ENCODE data around the gene CYP4Z1.
"Not testable (repeated sequence)": the region's sequence is repeated elsewhere in the genome, so short reads cannot be mapped to it uniquely, and the experiment has no call there.

Gene CYP4Z1

GRCh38 chr1:47069080-47069479, 2.0 kb downstream of the CYP4Z1 start:
- not testable (repeated sequence) for H3K27ac ChIP-seq (ENCODE audit: insufficient read depth, low read length, poor library complexity, severe bottlenecking); H3K9me3 ChIP-seq (ENCODE audit: control insufficient read depth, low read length); H3K27me3 ChIP-seq (replicated peaks; ENCODE audit: control insufficient read depth, insufficient read depth, low read length, poor library complexity, severe bottlenecking); H3K36me3 ChIP-seq (ENCODE audit: control insufficient read depth, insufficient read depth, low read length); H3K4me1 ChIP-seq (ENCODE audit: control insufficient read depth, insufficient read depth, low read length, poor library complexity, severe bottlenecking); DNase-seq; H3K4me3 ChIP-seq (ENCODE audit: insufficient read depth, low read depth, low read length, poor library complexity, severe bottlenecking)

- H3K27me3 ChIP-seq (replicated peaks; ENCODE audit: control insufficient read depth, insufficient read depth, low read length, poor library complexity, severe bottlenecking); H3K9me3 ChIP-seq (ENCODE audit: control insufficient read depth, low read length); H3K36me3 ChIP-seq (ENCODE audit: control insufficient read depth, insufficient read depth, low read length); DNase-seq; H3K27ac ChIP-seq (ENCODE audit: insufficient read depth, low read length, poor library complexity, severe bottlenecking); H3K4me1 ChIP-seq (ENCODE audit: control insufficient read depth, insufficient read depth, low read length, poor library complexity, severe bottlenecking); H3K4me3 ChIP-seq (ENCODE audit: insufficient read depth, low read depth, low read length, poor library complexity, severe bottlenecking): not testable (repeated sequence)
Observed at GRCh38 chr1:47069509-47069908, 2.5 kb downstream of the CYP4Z1 start.

GRCh38 chr1:47089356-47089755, 22.3 kb downstream of the CYP4Z1 start:
- not testable (repeated sequence) for DNase-seq; H3K27me3 ChIP-seq (replicated peaks; ENCODE audit: control insufficient read depth, insufficient read depth, low read length, poor library complexity, severe bottlenecking)

GRCh38 chr1:47091476-47091875, 24.4 kb downstream of the CYP4Z1 start:
- H3K4me1 ChIP-seq (ENCODE audit: control insufficient read depth, insufficient read depth, low read length, poor library complexity, severe bottlenecking); DNase-seq; H3K27ac ChIP-seq (ENCODE audit: insufficient read depth, low read length, poor library complexity, severe bottlenecking); H3K36me3 ChIP-seq (ENCODE audit: control insufficient read depth, insufficient read depth, low read length); H3K4me3 ChIP-seq (ENCODE audit: insufficient read depth, low read depth, low read length, poor library complexity, severe bottlenecking); H3K27me3 ChIP-seq (replicated peaks; ENCODE audit: control insufficient read depth, insufficient read depth, low read length, poor library complexity, severe bottlenecking); H3K9me3 ChIP-seq (ENCODE audit: control insufficient read depth, low read length): not testable (repeated sequence)

More at GRCh38 chr1:47089356-47089755, 22.3 kb downstream of the CYP4Z1 start:
- H3K4me1 ChIP-seq (ENCODE audit: control insufficient read depth, insufficient read depth, low read length, poor library complexity, severe bottlenecking); H3K9me3 ChIP-seq (ENCODE audit: control insufficient read depth, low read length); H3K4me3 ChIP-seq (ENCODE audit: insufficient read depth, low read depth, low read length, poor library complexity, severe bottlenecking); H3K27ac ChIP-seq (ENCODE audit: insufficient read depth, low read length, poor library complexity, severe bottlenecking); H3K36me3 ChIP-seq (ENCODE audit: control insufficient read depth, insufficient read depth, low read length): not testable (repeated sequence)

DNA sequence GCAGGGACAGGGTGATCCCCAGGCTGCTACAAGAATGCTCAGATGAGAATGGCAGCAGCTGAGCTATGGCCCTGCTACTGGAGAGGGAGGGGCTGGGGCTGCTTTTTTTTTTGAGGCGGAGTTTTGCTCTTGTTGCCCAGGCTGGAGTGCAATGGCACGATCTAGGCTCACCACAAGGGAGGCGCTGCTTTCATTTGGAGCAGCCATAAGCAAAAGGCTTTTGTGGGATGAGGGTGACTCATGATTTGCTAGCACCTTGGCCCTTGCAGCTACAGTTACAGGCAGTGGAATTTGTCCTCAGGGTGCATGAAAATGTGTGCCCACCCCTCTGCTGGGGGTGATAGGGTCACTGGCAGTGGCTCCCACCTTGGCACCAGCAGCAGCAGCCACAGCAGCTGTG, 37.8 kb downstream of the CYP4Z1 start:
- no peak overlapping the region for H3K4me3 ChIP-seq (ENCODE audit: insufficient read depth, low read depth, low read length, poor library complexity, severe bottlenecking)
- H3K9me3 ChIP-seq (ENCODE audit: control insufficient read depth, low read length) = peaks cover 4% of the 10 kb centered on the region
- no peaks in the 10 kb centered on the region for H3K36me3 ChIP-seq (ENCODE audit: control insufficient read depth, insufficient read depth, low read length)
- H3K4me1 ChIP-seq (ENCODE audit: control insufficient read depth, insufficient read depth, low read length, poor library complexity, severe bottlenecking) = no peaks in the 10 kb centered on the region
- no peak overlapping the region for H3K27ac ChIP-seq (ENCODE audit: insufficient read depth, low read length, poor library complexity, severe bottlenecking)
- no peaks in the 10 kb centered on the region for H3K27me3 ChIP-seq (replicated peaks; ENCODE audit: control insufficient read depth, insufficient read depth, low read length, poor library complexity, severe bottlenecking)
- DNase-seq = no peak

DNA sequence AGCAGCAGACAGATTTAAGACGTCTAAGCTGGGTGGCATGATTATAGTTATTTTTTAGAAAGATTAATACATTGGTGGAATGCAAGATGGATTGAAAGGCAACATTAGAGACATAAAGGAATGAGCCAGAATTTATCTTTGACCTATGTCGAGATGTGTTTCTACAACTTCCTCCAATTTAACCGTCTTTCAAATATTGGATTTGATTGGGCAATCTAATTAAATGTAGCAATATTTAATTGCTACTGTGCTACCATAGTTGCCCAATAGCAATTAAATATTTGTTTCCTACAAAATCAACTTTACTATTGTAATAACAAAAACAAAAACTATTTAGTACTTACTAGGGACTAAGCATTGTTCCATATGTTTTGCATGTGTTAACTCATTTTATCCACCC, 39.8 kb downstream of the CYP4Z1 start:
- no peaks in the 10 kb centered on the region for H3K4me1 ChIP-seq (ENCODE audit: control insufficient read depth, insufficient read depth, low read length, poor library complexity, severe bottlenecking)
- DNase-seq = no peak
- peaks cover 4% of the 10 kb centered on the region for H3K9me3 ChIP-seq (ENCODE audit: control insufficient read depth, low read length)
- H3K27ac ChIP-seq (ENCODE audit: insufficient read depth, low read length, poor library complexity, severe bottlenecking) = no peak overlapping the region
- no peaks in the 10 kb centered on the region for H3K27me3 ChIP-seq (replicated peaks; ENCODE audit: control insufficient read depth, insufficient read depth, low read length, poor library complexity, severe bottlenecking)
- H3K4me3 ChIP-seq (ENCODE audit: insufficient read depth, low read depth, low read length, poor library complexity, severe bottlenecking) = no peak overlapping the region
- H3K36me3 ChIP-seq (ENCODE audit: control insufficient read depth, insufficient read depth, low read length) = no peaks in the 10 kb centered on the region

GRCh38 chr1:47107851-47108574, 41.0 kb downstream of the CYP4Z1 start:
- not testable (repeated sequence) for H3K4me1 ChIP-seq (ENCODE audit: control insufficient read depth, insufficient read depth, low read length, poor library complexity, severe bottlenecking); DNase-seq; H3K27me3 ChIP-seq (replicated peaks; ENCODE audit: control insufficient read depth, insufficient read depth, low read length, poor library complexity, severe bottlenecking); H3K27ac ChIP-seq (ENCODE audit: insufficient read depth, low read length, poor library complexity, severe bottlenecking); H3K4me3 ChIP-seq (ENCODE audit: insufficient read depth, low read depth, low read length, poor library complexity, severe bottlenecking); H3K36me3 ChIP-seq (ENCODE audit: control insufficient read depth, insufficient read depth, low read length); H3K9me3 ChIP-seq (ENCODE audit: control insufficient read depth, low read length)

DNA sequence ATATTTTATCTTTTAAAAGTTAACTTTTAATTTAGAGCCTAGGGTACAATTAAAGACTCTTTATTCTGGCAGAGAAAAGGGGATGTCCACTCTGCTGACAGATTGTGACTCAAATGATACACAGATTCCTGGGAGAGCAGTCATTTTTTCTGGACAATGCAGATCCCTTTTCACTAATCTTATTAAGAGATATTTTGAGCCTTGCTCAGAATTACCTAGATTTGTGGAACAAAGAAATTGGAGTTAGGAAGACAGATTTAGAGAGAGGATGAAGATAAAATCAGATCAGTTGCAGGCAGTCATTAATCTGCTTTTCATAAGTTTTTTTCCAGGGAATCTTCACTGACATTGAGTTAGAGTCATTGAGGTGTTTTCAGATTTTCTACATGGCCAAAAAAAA, 42.5 kb downstream of the CYP4Z1 start:
- H3K27ac ChIP-seq (ENCODE audit: insufficient read depth, low read length, poor library complexity, severe bottlenecking); H3K4me1 ChIP-seq (ENCODE audit: control insufficient read depth, insufficient read depth, low read length, poor library complexity, severe bottlenecking); DNase-seq; H3K4me3 ChIP-seq (ENCODE audit: insufficient read depth, low read depth, low read length, poor library complexity, severe bottlenecking); H3K36me3 ChIP-seq (ENCODE audit: control insufficient read depth, insufficient read depth, low read length); H3K27me3 ChIP-seq (replicated peaks; ENCODE audit: control insufficient read depth, insufficient read depth, low read length, poor library complexity, severe bottlenecking); H3K9me3 ChIP-seq (ENCODE audit: control insufficient read depth, low read length): not testable (repeated sequence)

GRCh38 chr1:47113178-47113577, 46.1 kb downstream of the CYP4Z1 start:
- DNase-seq = no peak
- no peak overlapping the region for H3K27ac ChIP-seq (ENCODE audit: insufficient read depth, low read length, poor library complexity, severe bottlenecking)
- no peak overlapping the region for H3K4me3 ChIP-seq (ENCODE audit: insufficient read depth, low read depth, low read length, poor library complexity, severe bottlenecking)
- no peaks in the 10 kb centered on the region for H3K36me3 ChIP-seq (ENCODE audit: control insufficient read depth, insufficient read depth, low read length)
- H3K9me3 ChIP-seq (ENCODE audit: control insufficient read depth, low read length) = no peaks in the 10 kb centered on the region
- H3K4me1 ChIP-seq (ENCODE audit: control insufficient read depth, insufficient read depth, low read length, poor library complexity, severe bottlenecking) = no peaks in the 10 kb centered on the region
- no peaks in the 10 kb centered on the region for H3K27me3 ChIP-seq (replicated peaks; ENCODE audit: control insufficient read depth, insufficient read depth, low read length, poor library complexity, severe bottlenecking)

- DNase-seq; H3K36me3 ChIP-seq (ENCODE audit: control insufficient read depth, insufficient read depth, low read length); H3K27ac ChIP-seq (ENCODE audit: insufficient read depth, low read length, poor library complexity, severe bottlenecking); H3K4me1 ChIP-seq (ENCODE audit: control insufficient read depth, insufficient read depth, low read length, poor library complexity, severe bottlenecking); H3K4me3 ChIP-seq (ENCODE audit: insufficient read depth, low read depth, low read length, poor library complexity, severe bottlenecking); H3K27me3 ChIP-seq (replicated peaks; ENCODE audit: control insufficient read depth, insufficient read depth, low read length, poor library complexity, severe bottlenecking); H3K9me3 ChIP-seq (ENCODE audit: control insufficient read depth, low read length): not testable (repeated sequence)
Observed at GRCh38 chr1:47121039-47121438, 54.0 kb downstream of the CYP4Z1 start.
